Parathyroid adenoma (tissue), 2 donors: ENCODE data around the gene VSX2.

ENCODE experiments used
- H2AFZ ChIP-seq: fragments of 300-600 bp; sonication (generic); one replicate; pipeline ENCODE4 v1.7.0; 2017; ENCODE audit warnings: antibody characterized with exemption, mild to moderate bottlenecking
- H3K27ac ChIP-seq: fragments of 300-600 bp; sonication (generic); one replicate; pipeline ENCODE4 v1.7.0; 2017
- H3K27me3 ChIP-seq: fragments of 300-600 bp; sonication (generic); one replicate; pipeline ENCODE4 v1.7.0; 2017; ENCODE audit warnings: low read length; ENCODE audit not compliant: control insufficient read depth, insufficient read depth
- H3K36me3 ChIP-seq: fragments of 300-600 bp; sonication (generic); one replicate; pipeline ENCODE4 v1.7.0; 2017; ENCODE audit warnings: low read length; ENCODE audit not compliant: control insufficient read depth, insufficient read depth
- H3K4me1 ChIP-seq: fragments of 300-600 bp; sonication (generic); one replicate; pipeline ENCODE4 v1.7.0; 2017; ENCODE audit warnings: control low read depth
- H3K4me2 ChIP-seq: fragments of 300-600 bp; sonication (generic); one replicate; pipeline ENCODE4 v1.7.0; 2017; ENCODE audit warnings: low read length
- H3K4me3 ChIP-seq: fragments of 300-600 bp; sonication (generic); one replicate; pipeline ENCODE4 v1.7.0; 2017; ENCODE audit warnings: low read depth, low read length
- H3K79me2 ChIP-seq: fragments of 300-600 bp; sonication (generic); one replicate; pipeline ENCODE4 v1.7.0; 2017; ENCODE audit warnings: control low read depth
- H3K9ac ChIP-seq: fragments of 300-600 bp; sonication (generic); one replicate; pipeline ENCODE4 v1.7.0; 2017; ENCODE audit warnings: mild to moderate bottlenecking
- H3K9me3 ChIP-seq: fragments of 300-600 bp; sonication (generic); one replicate; pipeline ENCODE4 v1.7.0; 2017; ENCODE audit warnings: low read length; ENCODE audit not compliant: control insufficient read depth
- TF ChIP-seq, protein P1 (sequence below): fragments of 300-600 bp; sonication (generic); IDR thresholded peaks from one replicate; pipeline ENCODE4 v1.7.0; 2017; ENCODE audit warnings: antibody characterized with exemption, mild to moderate bottlenecking
- donor health status: primary hyperparathyroidism.

VSX2 gene

DNA sequence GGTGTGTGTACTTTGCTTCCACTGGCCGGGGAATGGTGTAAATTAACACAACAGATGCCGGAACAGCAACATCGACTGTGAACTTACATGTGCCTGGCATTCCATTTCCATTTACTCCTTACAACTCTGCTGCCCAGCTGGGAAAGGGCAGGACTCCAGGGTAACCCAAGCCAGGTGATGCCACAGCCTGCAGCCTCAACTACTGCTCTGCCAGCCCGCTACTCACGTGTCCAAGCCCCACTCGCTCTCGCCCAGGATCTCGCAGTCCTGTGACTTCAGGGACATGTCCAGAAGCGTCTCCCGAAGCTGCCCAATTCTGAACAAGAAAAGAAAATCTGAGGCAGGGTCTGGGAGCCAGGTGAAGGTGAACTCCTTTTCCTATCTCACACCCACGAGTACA, 52.8 kb downstream of the VSX2 start:
- TF ChIP-seq, protein P1, sequence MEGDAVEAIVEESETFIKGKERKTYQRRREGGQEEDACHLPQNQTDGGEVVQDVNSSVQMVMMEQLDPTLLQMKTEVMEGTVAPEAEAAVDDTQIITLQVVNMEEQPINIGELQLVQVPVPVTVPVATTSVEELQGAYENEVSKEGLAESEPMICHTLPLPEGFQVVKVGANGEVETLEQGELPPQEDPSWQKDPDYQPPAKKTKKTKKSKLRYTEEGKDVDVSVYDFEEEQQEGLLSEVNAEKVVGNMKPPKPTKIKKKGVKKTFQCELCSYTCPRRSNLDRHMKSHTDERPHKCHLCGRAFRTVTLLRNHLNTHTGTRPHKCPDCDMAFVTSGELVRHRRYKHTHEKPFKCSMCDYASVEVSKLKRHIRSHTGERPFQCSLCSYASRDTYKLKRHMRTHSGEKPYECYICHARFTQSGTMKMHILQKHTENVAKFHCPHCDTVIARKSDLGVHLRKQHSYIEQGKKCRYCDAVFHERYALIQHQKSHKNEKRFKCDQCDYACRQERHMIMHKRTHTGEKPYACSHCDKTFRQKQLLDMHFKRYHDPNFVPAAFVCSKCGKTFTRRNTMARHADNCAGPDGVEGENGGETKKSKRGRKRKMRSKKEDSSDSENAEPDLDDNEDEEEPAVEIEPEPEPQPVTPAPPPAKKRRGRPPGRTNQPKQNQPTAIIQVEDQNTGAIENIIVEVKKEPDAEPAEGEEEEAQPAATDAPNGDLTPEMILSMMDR, result no peak
- H3K4me3 ChIP-seq, result no peak overlapping the region
- no peak overlapping the region for H3K9ac ChIP-seq
- no peaks in the 10 kb centered on the region for H3K27me3 ChIP-seq
- no peaks in the 10 kb centered on the region for H3K36me3 ChIP-seq
- no peak overlapping the region for H2AFZ ChIP-seq
- H3K79me2 ChIP-seq, result peaks cover 2% of the 10 kb centered on the region
- no peaks in the 10 kb centered on the region for H3K9me3 ChIP-seq
- no peak overlapping the region for H3K27ac ChIP-seq
- H3K4me2 ChIP-seq, result no peak overlapping the region
- no peaks in the 10 kb centered on the region for H3K4me1 ChIP-seq

DNA sequence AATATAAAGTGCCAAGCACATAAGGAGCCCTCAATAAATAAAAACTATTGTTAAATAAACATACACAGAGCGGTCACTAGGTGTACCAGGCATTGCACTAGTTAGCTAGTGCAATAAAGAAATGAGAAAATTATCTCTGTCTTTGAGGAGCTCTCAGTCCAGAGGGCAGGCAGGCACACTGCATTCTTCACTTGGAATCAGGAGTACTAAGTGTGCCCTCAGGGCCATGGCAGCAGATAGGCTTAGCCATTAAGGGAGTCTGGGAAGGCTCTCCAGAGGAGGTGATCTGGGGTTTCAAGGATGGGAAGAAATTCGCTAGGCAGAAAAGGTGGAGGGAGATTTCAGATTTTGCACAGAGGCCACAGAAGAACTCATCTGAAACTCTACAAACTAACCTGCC, 54.4 kb downstream of the VSX2 start:
- Histone ChIP-seq H3K36me3 (no peaks in the 10 kb centered on the region), H3K9ac (no peak overlapping the region), H3K9me3 (no peaks in the 10 kb centered on the region), H3K79me2 (peaks cover 2% of the 10 kb centered on the region), H2AFZ (no peak overlapping the region), H3K27ac (no peak overlapping the region), H3K27me3 (no peaks in the 10 kb centered on the region), H3K4me3 (no peak overlapping the region), H3K4me1 (no peaks in the 10 kb centered on the region), H3K4me2 (no peak overlapping the region)
- TF ChIP-seq, protein P1, result no peak

DNA sequence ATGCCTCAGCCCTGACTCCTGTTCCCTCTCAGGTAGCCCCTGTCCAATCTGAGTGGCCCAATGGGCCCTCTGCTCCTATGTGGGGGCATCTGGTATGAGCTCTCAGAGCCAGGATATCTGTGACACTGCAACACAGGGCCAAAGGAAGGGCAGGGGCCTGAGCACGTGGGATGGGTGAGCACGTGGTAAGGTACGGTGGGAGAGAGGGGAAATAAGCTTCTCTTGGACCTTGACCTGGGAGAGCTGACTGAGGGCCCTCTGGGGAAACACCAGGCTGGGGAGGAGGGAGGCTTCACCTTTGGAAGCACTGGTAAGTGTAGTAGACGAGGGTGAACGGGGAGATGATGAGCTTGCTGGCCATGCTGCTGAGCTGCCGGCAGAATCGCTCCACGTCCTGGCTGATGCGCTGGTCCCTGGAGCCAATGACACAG, 56.8 kb downstream of the VSX2 start:
- H3K4me1 ChIP-seq, result no peaks in the 10 kb centered on the region
- H3K9me3 ChIP-seq, result no peaks in the 10 kb centered on the region
- no peak overlapping the region for H3K4me2 ChIP-seq
- TF ChIP-seq, protein P1, result no peak
- H3K4me3 ChIP-seq, result no peak overlapping the region
- no peak overlapping the region for H3K27ac ChIP-seq
- no peak overlapping the region for H2AFZ ChIP-seq
- H3K27me3 ChIP-seq, result no peaks in the 10 kb centered on the region
- no peaks in the 10 kb centered on the region for H3K36me3 ChIP-seq
- peaks cover 2% of the 10 kb centered on the region for H3K79me2 ChIP-seq
- H3K9ac ChIP-seq, result no peak overlapping the region

DNA sequence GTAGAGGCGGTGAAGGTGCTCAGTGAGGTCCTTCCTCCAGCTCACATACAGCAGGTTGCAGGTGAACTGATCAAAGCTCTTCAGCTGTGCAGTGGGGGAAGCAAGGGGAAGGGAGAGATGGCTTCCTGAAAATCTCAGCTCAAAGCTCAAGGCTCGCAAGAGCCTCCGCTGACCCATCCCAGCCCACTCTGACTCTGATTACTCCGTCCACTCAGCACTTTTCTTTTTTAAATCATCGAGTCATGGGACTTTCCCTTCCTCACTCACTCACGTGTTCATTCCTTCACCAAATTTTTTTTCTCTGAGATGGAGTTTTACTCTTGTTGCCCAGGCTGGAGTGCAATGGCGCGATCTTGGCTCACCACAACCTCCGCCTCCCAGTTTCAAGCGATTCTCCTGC, 58.7 kb downstream of the VSX2 start:
- H3K4me2 ChIP-seq, result no peak overlapping the region
- no peaks in the 10 kb centered on the region for H3K36me3 ChIP-seq
- H3K27me3 ChIP-seq, result no peaks in the 10 kb centered on the region
- H3K27ac ChIP-seq, result no peak overlapping the region
- H2AFZ ChIP-seq, result no peak overlapping the region
- TF ChIP-seq, protein P1, result no peak
- H3K9ac ChIP-seq, result no peak overlapping the region
- H3K79me2 ChIP-seq, result peaks cover 2% of the 10 kb centered on the region
- H3K4me1 ChIP-seq, result no peaks in the 10 kb centered on the region
- H3K4me3 ChIP-seq, result no peak overlapping the region
- H3K9me3 ChIP-seq, result no peaks in the 10 kb centered on the region

DNA sequence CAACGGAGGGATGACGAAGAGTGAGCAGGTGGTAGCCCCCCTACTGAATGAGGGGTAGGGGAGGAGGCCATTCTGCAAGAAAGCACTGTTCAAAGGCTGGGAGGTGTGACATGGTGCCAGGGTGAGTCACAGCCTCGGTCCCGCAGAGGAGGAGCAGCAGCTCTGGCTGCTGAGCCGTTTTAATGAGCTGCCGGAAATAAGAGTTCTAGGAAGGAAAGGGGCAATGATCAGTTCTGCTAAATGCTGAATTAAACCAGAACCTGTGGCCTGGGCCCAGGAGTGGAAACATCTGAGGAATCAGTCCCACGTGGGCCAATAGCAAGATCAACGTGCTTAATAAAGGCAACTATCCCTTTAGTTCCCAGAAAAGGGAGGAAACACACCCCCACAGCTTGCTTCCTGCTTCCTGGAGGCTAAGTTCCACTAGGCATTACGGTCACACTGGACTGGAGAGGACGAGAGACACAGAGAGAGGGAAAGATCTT, 59.9 kb downstream of the VSX2 start:
- Histone ChIP-seq H3K36me3 (no peaks in the 10 kb centered on the region), H3K4me3 (no peak overlapping the region), H3K27me3 (no peaks in the 10 kb centered on the region), H3K4me2 (no peak overlapping the region), H3K27ac (peak overlapping the region; percentile 51), H3K9me3 (no peaks in the 10 kb centered on the region), H3K79me2 (no peaks in the 10 kb centered on the region), H2AFZ (no peak overlapping the region), H3K9ac (no peak overlapping the region), H3K4me1 (peaks cover 2% of the 10 kb centered on the region)
- TF ChIP-seq, protein P1, result no peak
